H9 (cell line): ENCODE data around the gene TBC1D13. TPM values are rescaled to one million over a fixed set of nuclear protein-coding genes. Genes with fewer than 3 reads are reported as not detected.

Source experiments
- DNase-seq: peaks from one replicate; pipeline ENCODE4 v3.0.0-alpha.2; 2017
- H2AFZ ChIP-seq: one replicate; pipeline ENCODE4 v1.6.1; 2013; ENCODE audit warnings: mild to moderate bottlenecking, low read length, control low read depth, moderate library complexity
- H2AK5ac ChIP-seq: 2 replicates; pipeline ENCODE4 v1.6.1; 2013; ENCODE audit warnings: low read length, control low read depth, mixed read lengths; ENCODE audit not compliant: insufficient read length
- H2BK120ac ChIP-seq: one replicate; pipeline ENCODE4 v1.6.1; 2013; ENCODE audit warnings: low read depth, mild to moderate bottlenecking, low read length, control low read depth, inconsistent platforms; ENCODE audit not compliant: poor library complexity, severe bottlenecking
- H2BK12ac ChIP-seq: 2 replicates; pipeline ENCODE4 v1.6.1; 2013; ENCODE audit warnings: low read length, control low read depth, mixed read lengths, low read depth; ENCODE audit not compliant: insufficient read length
- H2BK15ac ChIP-seq: 2 replicates; pipeline ENCODE4 v1.6.1; 2013; ENCODE audit warnings: low read depth, low read length, control low read depth
- H2BK20ac ChIP-seq: one replicate; pipeline ENCODE4 v1.6.1; 2013; ENCODE audit warnings: low read depth, mild to moderate bottlenecking, low read length, control low read depth, inconsistent platforms; ENCODE audit not compliant: poor library complexity, severe bottlenecking
- H2BK5ac ChIP-seq: 2 replicates; pipeline ENCODE4 v1.6.1; 2013; ENCODE audit warnings: low read length, control low read depth, mixed read lengths; ENCODE audit not compliant: insufficient read length
- H3K14ac ChIP-seq: 2 replicates; pipeline ENCODE4 v1.6.1; 2013; ENCODE audit warnings: low read length, control low read depth; ENCODE audit not compliant: insufficient read depth
- H3K18ac ChIP-seq: 2 replicates; pipeline ENCODE4 v1.6.1; 2013; ENCODE audit warnings: low read depth, mild to moderate bottlenecking, mixed read lengths, low read length, control low read depth; ENCODE audit not compliant: insufficient read length
- H3K23ac ChIP-seq: 2 replicates; pipeline ENCODE4 v1.6.1; 2013; ENCODE audit warnings: low read length, control low read depth, mixed read lengths, low read depth; ENCODE audit not compliant: insufficient read length
- H3K23me2 ChIP-seq: 2 replicates; pipeline ENCODE4 v1.6.1; 2013; ENCODE audit warnings: low read depth, mild to moderate bottlenecking, mixed read lengths, low read length, control low read depth; ENCODE audit not compliant: insufficient read length, poor library complexity, severe bottlenecking
- H3K27ac ChIP-seq: 2 replicates; pipeline ENCODE4 v1.5.1; 2013; ENCODE audit warnings: low read length, control low read depth, mixed read lengths, low read depth; ENCODE audit not compliant: insufficient read length
- H3K27me3 ChIP-seq: 2 replicates; pipeline ENCODE4 v1.6.1; 2013; ENCODE audit warnings: low read length, control low read depth, inconsistent platforms; ENCODE audit not compliant: insufficient read depth
- H3K4ac ChIP-seq: 2 replicates; pipeline ENCODE4 v1.6.1; 2013; ENCODE audit warnings: low read depth, mild to moderate bottlenecking, control low read depth, inconsistent platforms, low read length, moderate library complexity
- H3K4me1 ChIP-seq: 2 replicates; pipeline ENCODE4 v1.6.1; 2013; ENCODE audit warnings: low read length, control low read depth, inconsistent platforms; ENCODE audit not compliant: insufficient read depth
- H3K4me2 ChIP-seq: 2 replicates; pipeline ENCODE4 v1.6.1; 2013; ENCODE audit warnings: low read length, control low read depth, mixed read lengths; ENCODE audit not compliant: insufficient read length, insufficient read depth
- H3K56ac ChIP-seq: 2 replicates; pipeline ENCODE4 v1.6.1; 2013; ENCODE audit warnings: low read depth, mild to moderate bottlenecking, mixed read lengths, low read length, control low read depth; ENCODE audit not compliant: insufficient read length
- H3K79me1 ChIP-seq: 2 replicates; pipeline ENCODE4 v1.6.1; 2013; ENCODE audit warnings: low read depth, mild to moderate bottlenecking, moderate library complexity, low read length, control low read depth, inconsistent platforms; ENCODE audit not compliant: insufficient read depth, poor library complexity, severe bottlenecking
- H3K79me2 ChIP-seq: 2 replicates; pipeline ENCODE4 v1.6.1; 2013; ENCODE audit warnings: low read length, control low read depth, inconsistent platforms; ENCODE audit not compliant: insufficient read depth
- H3K9ac ChIP-seq: 2 replicates; pipeline ENCODE4 v1.6.1; 2013; ENCODE audit warnings: low read length, control low read depth, mixed read lengths; ENCODE audit not compliant: insufficient read length; ENCODE audit errors: extremely low read depth
- H3K9me3 ChIP-seq: one replicate; pipeline ENCODE4 v1.6.1; 2013; ENCODE audit warnings: low read depth, low read length, inconsistent platforms; ENCODE audit not compliant: control insufficient read depth
- H3T11ph ChIP-seq: one replicate; pipeline ENCODE4 v1.6.1; 2013; ENCODE audit warnings: mild to moderate bottlenecking, low read length, control low read depth, inconsistent platforms
- H4K20me1 ChIP-seq: one replicate; pipeline ENCODE4 v1.6.1; 2013; ENCODE audit not compliant: control insufficient read depth, insufficient read length, insufficient read depth
- H4K5ac ChIP-seq: 2 replicates; pipeline ENCODE4 v1.6.1; 2013; ENCODE audit warnings: low read depth, mild to moderate bottlenecking, mixed read lengths, low read length, control low read depth; ENCODE audit not compliant: insufficient read length
- H4K8ac ChIP-seq: replicated peaks from 2 replicates; pipeline ENCODE4 v1.6.1; 2013; ENCODE audit warnings: low read length, control low read depth, mixed read lengths, low read depth; ENCODE audit not compliant: insufficient read length
- H4K91ac ChIP-seq: 2 replicates; pipeline ENCODE4 v1.6.1; 2013; ENCODE audit warnings: low read depth, mild to moderate bottlenecking, moderate library complexity, mixed read lengths, low read length, control low read depth; ENCODE audit not compliant: insufficient read length
- H3K27ac Mint-ChIP-seq, 3 experiments: 2 replicates in 2 of 3; 3 replicates in 1 of 3; pipeline ENCODE4 v1.8.0; 2020 to 2021; ENCODE audit warnings: mixed read lengths in 3 of 3, mild to moderate bottlenecking in 1 of 3, moderate library complexity in 1 of 3
- H3K27me3 Mint-ChIP-seq: 2 replicates; pipeline ENCODE4 v1.8.0; 2021; ENCODE audit warnings: low read depth, mild to moderate bottlenecking, moderate library complexity, mixed read lengths
- H3K36me3 Mint-ChIP-seq, 3 experiments: 2 replicates in 2 of 3; 3 replicates in 1 of 3; pipeline ENCODE4 v1.8.0; 2020 to 2021; ENCODE audit warnings: low read depth in 3 of 3, mixed read lengths in 3 of 3; ENCODE audit not compliant: insufficient read depth in 1 of 3
- H3K4me1 Mint-ChIP-seq, 2 experiments: 2 replicates each; pipeline ENCODE4 v1.8.0; 2020; ENCODE audit warnings: mixed read lengths in 2 of 2
- H3K4me3 Mint-ChIP-seq, 2 experiments: 2 replicates in 1 of 2; 3 replicates in 1 of 2; pipeline ENCODE4 v1.8.0; 2020 to 2021; ENCODE audit warnings: mild to moderate bottlenecking in 2 of 2, mixed read lengths in 2 of 2, moderate library complexity in 1 of 2
- H3K9me3 Mint-ChIP-seq, 2 experiments: 2 replicates in 1 of 2; 3 replicates in 1 of 2; pipeline ENCODE4 v1.8.0; 2020; ENCODE audit warnings: mild to moderate bottlenecking in 2 of 2, mixed read lengths in 2 of 2, moderate library complexity in 1 of 2
- CTCF ChIP-seq: fragments of 200-600 bp; sonication (generic); conservative IDR thresholded peaks from 3 replicates; pipeline ENCODE4 v1.8.0; 2021; ENCODE audit warnings: antibody characterized with exemption, mild to moderate bottlenecking
- WGBS: extraction: QIAGEN DNeasy Blood & Tissue Kit; methylation state at CpG from one replicate; pipeline ENCODE4 v1.1.7; 2013; ENCODE audit warnings: missing lambda C conversion rate, low lambda C conversion rate, mixed read lengths; ENCODE audit not compliant: insufficient read length; ENCODE audit errors: extremely low coverage; 5-methylcytosine and 5-hydroxymethylcytosine counted together
- total RNA-seq: library from RNA; stranded (reverse); gene quantifications from 2 replicates; pipeline ENCODE4 v1.2.1, GENCODE V29; 2021

Gene TBC1D13
- total RNA-seq, 1 experiment from 2014 or later: 27.3 TPM

GRCh38 chr9:128800061-128800460 is 13.0 kb downstream of the TBC1D13 start:
- H3K56ac ChIP-seq: no peak overlapping the region
- no peak overlapping the region for H2BK12ac ChIP-seq
- H4K20me1 ChIP-seq: no peaks in the 10 kb centered on the region
- no peak overlapping the region for H3T11ph ChIP-seq
- H4K91ac ChIP-seq: no peak overlapping the region
- H3K79me2 ChIP-seq: no peaks in the 10 kb centered on the region
- no peak overlapping the region for H3K18ac ChIP-seq
- H3K23ac ChIP-seq: no peak overlapping the region
- H4K5ac ChIP-seq: no peak overlapping the region
- no peaks in the 10 kb centered on the region for H3K79me1 ChIP-seq
- H2AFZ ChIP-seq: no peak overlapping the region
- no peaks in the 10 kb centered on the region for H3K27me3 Mint-ChIP-seq
- no peak overlapping the region for H2BK15ac ChIP-seq
- no peak overlapping the region for H3K4ac ChIP-seq
- no peak for DNase-seq
- H3K27ac ChIP-seq: no peak overlapping the region
- no peak overlapping the region for H3K9ac ChIP-seq
- WGBS: no CpG with 5 or more reads among the region's 7 CpGs
- H3K14ac ChIP-seq: no peak overlapping the region
- no peak overlapping the region for H2BK120ac ChIP-seq
- H3K4me3 Mint-ChIP-seq: no peak overlapping the region
- no peaks in the 10 kb centered on the region for H3K4me1 Mint-ChIP-seq
- no peaks in the 10 kb centered on the region for H3K9me3 ChIP-seq
- H3K4me1 ChIP-seq: no peaks in the 10 kb centered on the region
- no peaks in the 10 kb centered on the region for H3K23me2 ChIP-seq
- H3K27ac Mint-ChIP-seq: 0 out of 7 replicates have a peak overlapping the region, but pooled peaks of 1 of the 3 experiments have one; percentile 47
- H2AK5ac ChIP-seq: no peak overlapping the region
- no peak overlapping the region for H4K8ac ChIP-seq
- no peak overlapping the region for H2BK5ac ChIP-seq
- H2BK20ac ChIP-seq: no peak overlapping the region
- peaks cover 2 to 58% (median 41%) of the 10 kb centered on the region in 3 experiments; a peak in 6 of 7 replicates for H3K36me3 Mint-ChIP-seq
- H3K4me2 ChIP-seq: no peak overlapping the region
- no peaks in the 10 kb centered on the region for H3K27me3 ChIP-seq
- H3K9me3 Mint-ChIP-seq: no peaks in the 10 kb centered on the region
- TF ChIP-seq CTCF: no peak
